GM23338 (cell line): ENCODE measurements around the gene EVA1B.

Experiments used
- CREB1 ChIP-seq: fragments of 250-450 bp; sonication (Bioruptor Pico); IDR thresholded peaks from 2 replicates; pipeline ENCODE4 v1.5.0; 2020; ENCODE audit warnings: low read depth, mild to moderate bottlenecking, moderate library complexity
- CTCF ChIP-seq, 2 experiments: fragments of 200-600 bp in 1 of 2; sonication (generic) in 1 of 2; conservative IDR thresholded peaks; 2 replicates each; pipeline versions ENCODE4 v1.5.1 to v1.6.1; 2016 to 2017; ENCODE audit warnings: antibody characterized with exemption in 2 of 2, low read depth in 2 of 2, mild to moderate bottlenecking in 2 of 2, moderate library complexity in 1 of 2
- EZH2 ChIP-seq: fragments of 200-600 bp; sonication (generic); IDR thresholded peaks from one replicate; pipeline ENCODE4 v1.8.0; 2017; ENCODE audit warnings: antibody characterized with exemption, mild to moderate bottlenecking, low read depth; ENCODE audit not compliant: unreplicated experiment
- EZH2phosphoT487 ChIP-seq: fragments of 200-600 bp; sonication (generic); IDR thresholded peaks from one replicate; pipeline ENCODE4 v1.8.1; 2018; ENCODE audit warnings: antibody characterized with exemption; ENCODE audit not compliant: unreplicated experiment
- JUNB ChIP-seq: IDR thresholded peaks from one replicate; pipeline ENCODE4 v1.6.1; 2016; ENCODE audit warnings: antibody characterized with exemption; ENCODE audit not compliant: unreplicated experiment
- NANOG ChIP-seq: IDR thresholded peaks from 2 replicates; pipeline ENCODE4 v1.6.1; 2016; ENCODE audit warnings: antibody characterized with exemption, borderline replicate concordance
- POLR2AphosphoS5 ChIP-seq: IDR thresholded peaks from 2 replicates; pipeline ENCODE4 v1.6.1; 2016; ENCODE audit warnings: antibody characterized with exemption, low read depth
- REST ChIP-seq: IDR thresholded peaks from one replicate; pipeline ENCODE4 v1.6.1; 2018; ENCODE audit warnings: antibody characterized with exemption; ENCODE audit not compliant: unreplicated experiment
- ZNF114 ChIP-seq: fragments of 250-450 bp; sonication (Bioruptor Pico); IDR thresholded peaks from 2 replicates; pipeline ENCODE4 v1.5.0; 2020; ENCODE audit warnings: mild to moderate bottlenecking, moderate library complexity

GRCh38 chr1:36324353-36324703 is 883 bp upstream of the EVA1B start:
- TF ChIP-seq CTCF (conservative IDR thresholded peaks at IDR 0.05; ENCODE audit: low read depth in 2 of 2) (no peak), EZH2 (no peak), CREB1 (CRISPR knock-in tag) (no peak), REST (no peak), POLR2AphosphoS5 (no peak), JUNB (no peak), EZH2phosphoT487 (no peak), NANOG (no peak), ZNF114 (CRISPR knock-in tag) (no peak)
